Stimulated activated CD8-positive, alpha-beta memory T cell treated with anti-CD3 and anti-CD28 coated beads, Interleukin-12 subunit alpha, Interleukin-12 subunit beta, amount 100 ng/mL, for 4 hours (primary cell): ENCODE measurements around the gene CCDC33.

Experiments
- DNase-seq: peaks from one replicate; pipeline ENCODE4 v3.0.0-alpha.2; 2020; ENCODE audit warnings: low read depth

CCDC33 gene

GRCh38 chr15:74235962-74236361 lies at the start of gene CCDC33:
CCDC33 (plus strand) TSS chr15:74236326; CDS start chr15:74236720, 394 bp downstream.
- DNase-seq: no peak

GRCh38 chr15:74188216-74188615 lies 47.9 kb upstream of the CCDC33 start:
- DNase-seq: no peak

GRCh38 chr15:74191798-74192197 lies 44.3 kb upstream of the CCDC33 start:
- no peak for DNase-seq

- no peak for DNase-seq
Observed at GRCh38 chr15:74192751-74193150, 43.4 kb upstream of the CCDC33 start.

GRCh38 chr15:74193299-74193718 lies 42.8 kb upstream of the CCDC33 start:
- no peak for DNase-seq

- no peak for DNase-seq
Observed at GRCh38 chr15:74193905-74194304, 42.2 kb upstream of the CCDC33 start.

GRCh38 chr15:74194572-74195559 lies 41.3 kb upstream of the CCDC33 start:
- DNase-seq: no peak

- DNase-seq: no peak
Observed at GRCh38 chr15:74196175-74196574, 40.0 kb upstream of the CCDC33 start.

GRCh38 chr15:74197176-74197965 lies 38.8 kb upstream of the CCDC33 start:
- DNase-seq: no peak

GRCh38 chr15:74199297-74199652 lies 36.9 kb upstream of the CCDC33 start:
- no peak for DNase-seq

- DNase-seq: no peak
Observed at GRCh38 chr15:74200412-74200815, 35.7 kb upstream of the CCDC33 start.

GRCh38 chr15:74200871-74201419 lies 35.2 kb upstream of the CCDC33 start:
- DNase-seq: no peak

GRCh38 chr15:74201710-74202420 lies 34.3 kb upstream of the CCDC33 start:
- DNase-seq: no peak

GRCh38 chr15:74202452-74203401 lies 33.4 kb upstream of the CCDC33 start, which contains the start of gene STRA6:
STRA6 (minus strand) TSS chr15:74202787; CDS start chr15:74202267, 520 bp downstream.
- no peak for DNase-seq

- DNase-seq: no peak
Observed at GRCh38 chr15:74203914-74204431, 32.2 kb upstream of the CCDC33 start.

GRCh38 chr15:74205582-74205947 lies 30.6 kb upstream of the CCDC33 start:
- DNase-seq: no peak

GRCh38 chr15:74206801-74207281 lies 29.3 kb upstream of the CCDC33 start:
- DNase-seq: no peak

- DNase-seq: no peak
Observed at GRCh38 chr15:74207652-74208440, 28.3 kb upstream of the CCDC33 start.

- DNase-seq: no peak
Observed at GRCh38 chr15:74208496-74208895, 27.6 kb upstream of the CCDC33 start.
